Motor neuron (in vitro differentiated cells): ENCODE measurements around the gene FBLL1. TPM values are rescaled to one million over a fixed set of nuclear protein-coding genes. Genes with fewer than 3 reads are reported as not detected.
A peak's percentile ranks its signal among the peaks of the same experiment; 100 is the strongest.

ENCODE experiments used
- ATAC-seq, 8 experiments: fragments of 200-7000 bp; cut with Tn5 transposase; replicated peaks in 6 of 8; 2 replicates each; pipeline ENCODE4 v1.8.0; 2021; ENCODE audit warnings: mild to moderate bottlenecking in 8 of 8, moderate library complexity in 8 of 8
- H3K27ac ChIP-seq, 2 donors: fragments of 250-450 bp; sonication (Bioruptor Pico); 2 replicates each; pipeline ENCODE4 v1.9.0; 2021; ENCODE audit warnings: antibody characterized with exemption in 2 of 2, mild to moderate bottlenecking in 2 of 2, moderate library complexity in 1 of 2
- H3K4me1 ChIP-seq, 2 donors: fragments of 250-450 bp; sonication (Bioruptor Pico); replicated peaks in 1 of 2; 2 replicates each; pipeline ENCODE4 v1.6.1; 2021; ENCODE audit warnings: antibody characterized with exemption in 2 of 2, mild to moderate bottlenecking in 2 of 2, moderate library complexity in 1 of 2
- H3K4me3 ChIP-seq, 5 donors: fragments of 250-450 bp; sonication (Bioruptor Pico); 2 replicates each; pipeline ENCODE4 v1.9.0; 2021; ENCODE audit warnings: antibody characterized with exemption in 5 of 5, mild to moderate bottlenecking in 5 of 5, moderate library complexity in 4 of 5
- WGBS, 10 experiments: fragments of 450-650 bp; shearing (Covaris generic); methylation state at CpG; one replicate each; pipeline ENCODE4 v1.0.0; 2022; 5-methylcytosine and 5-hydroxymethylcytosine counted together
- in situ Hi-C, 9 experiments: fragments of 400-800 bp; cut with MboI; loops; one replicate each; pipeline ENCODE4 v1.15.0; 2021; ENCODE audit warnings: low sequenced_read_pairs in 9 of 9, low pct_unique_long_range_greater_than_20kb in 2 of 9; ENCODE audit not compliant: unreplicated experiment in 9 of 9
- total RNA-seq, 8 experiments: library from RNA; unstranded; fragments of 300-600 nt; gene quantifications; 2 replicates each; pipeline versions ENCODE4 v1.2.3 to v1.2.4, GENCODE V29; 2022

The FBLL1 gene
- total RNA-seq, result 10 to 100 TPM in 5 of 8 experiments, 1 to 10 TPM in 3; 4.7 to 65.8 (median 37.1) TPM

DNA sequence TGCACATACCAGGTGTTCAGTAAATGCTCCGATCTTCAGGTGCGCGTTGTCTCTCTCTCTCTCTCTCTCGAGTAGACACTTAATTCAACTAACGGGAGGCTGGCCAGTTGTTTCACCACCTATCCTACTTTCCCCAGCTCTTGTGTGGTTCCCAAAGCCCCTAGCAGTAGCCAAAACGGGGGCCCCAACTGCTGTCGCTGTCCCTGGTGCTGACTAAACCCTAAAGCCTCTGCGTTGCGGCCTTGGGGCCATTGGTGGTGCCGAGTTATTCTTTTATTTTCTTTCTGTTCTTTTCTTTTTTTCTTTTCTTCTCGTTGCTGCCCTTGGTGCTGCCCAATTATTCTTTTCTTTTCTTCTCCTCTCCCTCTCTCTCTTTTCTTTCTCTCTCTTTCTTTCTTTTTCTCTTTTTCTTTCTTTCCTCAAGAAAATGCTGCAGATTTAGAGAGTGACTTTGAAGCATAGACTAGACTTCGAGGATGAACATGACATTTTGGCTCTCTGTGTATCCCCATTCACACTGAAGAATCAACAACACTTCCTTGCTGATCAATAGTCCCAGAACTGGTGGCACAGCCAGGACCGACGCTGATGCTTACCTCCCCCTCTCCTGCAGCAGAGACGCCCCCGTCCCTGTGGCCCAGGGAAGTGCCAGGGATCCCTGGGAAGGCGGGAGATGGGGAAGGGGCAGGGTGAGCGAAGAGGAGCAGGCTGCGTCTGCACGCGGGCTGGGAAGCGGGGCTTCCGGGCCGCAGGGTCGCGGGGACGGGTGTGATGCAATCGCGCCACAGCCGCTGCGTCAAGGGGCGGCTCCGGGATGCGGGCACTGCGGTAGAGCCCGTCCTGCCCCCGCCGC, at the start of gene FBLL1:
TSS of gene FBLL1 (plus strand) at position 785 of the 853 bp plus-strand sequence. CDS start 200 bp downstream, outside the sequence.
- peaks cover 28 to 32% of the 10 kb centered on the region in 2 donors for H3K4me1 ChIP-seq
- ATAC-seq, result peak in 6 of 8 experiments; percentile 28 to 93 (median 91)
- in situ Hi-C loops, result no loop called here
- 5 to 40% (median 21%) methylated on average over 5 to 17 of the region's 38 CpGs for WGBS, 10 experiments
- peak within 1 kb of the TSS; percentile 56 to 78 (median 62) for H3K4me3 ChIP-seq
- peak within 1 kb of the TSS; percentile 91 for H3K27ac ChIP-seq

DNA sequence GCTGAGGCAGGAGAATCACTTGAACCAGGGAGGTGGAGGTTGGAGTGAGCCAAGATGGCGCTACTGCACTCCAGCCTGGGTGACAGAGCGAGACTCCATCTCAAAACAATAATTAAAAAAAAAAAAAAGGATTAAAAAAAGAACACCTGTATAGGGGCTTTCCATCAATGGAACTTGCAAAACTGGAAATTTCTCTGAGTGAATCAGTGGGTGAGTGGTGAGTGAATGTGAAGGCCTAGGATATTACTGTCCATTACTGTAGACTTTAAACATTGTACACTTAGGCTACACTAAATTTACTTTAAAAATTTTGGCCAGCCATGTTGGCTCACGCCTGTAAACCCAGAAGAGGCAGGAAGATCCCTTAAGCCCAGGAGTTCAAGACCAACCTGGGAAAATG, 48.5 kb upstream of the FBLL1 start:
- H3K27ac ChIP-seq, result no peak overlapping the region
- WGBS, 10 experiments, result 38 to 100% (median 79%) methylated on average over 1 to 3 of the region's 3 CpGs; no CpG with 5 or more reads in 1 of the 10 experiments
- H3K4me3 ChIP-seq, result no peak overlapping the region
- no peaks in the 10 kb centered on the region for H3K4me1 ChIP-seq
- ATAC-seq, result no peak
- in situ Hi-C loops, result loop anchor here in 1 of 9 experiments (25.0 kb wide), 1 partner anchor 193 kb away; the partner anchor contains the start of gene WWC1

DNA sequence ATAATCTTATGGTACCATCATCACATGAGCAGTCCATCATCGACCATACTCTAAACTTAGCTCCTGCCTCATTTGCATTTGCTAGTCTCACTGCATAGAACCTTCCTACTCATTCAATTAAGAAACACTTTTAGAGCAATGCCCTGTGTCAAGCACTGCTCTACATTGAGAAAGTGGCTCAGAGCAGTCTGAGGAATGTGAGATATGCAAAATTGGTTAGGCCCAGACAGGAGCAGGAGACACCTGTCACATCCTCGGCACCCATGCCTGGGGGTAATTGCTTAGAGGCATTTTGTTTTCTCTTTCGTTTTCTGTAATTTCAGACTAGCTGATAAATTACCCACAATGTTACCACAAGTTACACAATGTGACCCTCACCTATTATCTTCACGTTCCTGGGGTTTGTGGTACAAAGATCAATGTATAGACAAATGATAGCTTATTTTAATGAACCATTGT, 47.7 kb upstream of the FBLL1 start:
- 7 to 100% (median 74%) methylated on average over 1 to 4 of the region's 4 CpGs; no CpG with 5 or more reads in 1 of the 10 experiments for WGBS, 10 experiments
- no peak overlapping the region for H3K4me3 ChIP-seq
- no peak overlapping the region for H3K27ac ChIP-seq
- peak in 4 of 8 experiments; percentile 16 to 28 (median 18) for ATAC-seq
- in situ Hi-C loops, result loop anchor here in 1 of 9 experiments (25.0 kb wide), 1 partner anchor 194 kb away; the partner anchor contains the start of gene WWC1
- no peaks in the 10 kb centered on the region for H3K4me1 ChIP-seq

DNA sequence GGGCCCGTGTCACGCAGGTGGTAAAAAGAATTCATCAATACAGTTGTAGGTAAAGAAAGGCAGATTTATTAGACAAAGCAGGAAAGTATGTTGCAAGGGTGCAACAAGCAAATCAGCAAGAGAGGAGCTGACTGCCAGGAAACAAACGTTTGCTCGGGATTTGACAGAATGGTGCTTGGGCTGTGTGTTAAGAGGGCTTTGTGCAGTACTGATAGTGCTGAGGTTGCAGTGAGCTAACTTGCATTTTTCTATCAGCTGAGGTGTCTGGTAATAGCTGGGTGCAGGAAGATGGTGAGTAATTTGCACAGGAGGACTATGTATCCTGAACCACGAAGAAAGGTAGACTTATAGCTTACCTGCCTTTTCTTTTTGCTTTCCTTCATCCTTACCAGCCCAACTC, 46.7 kb upstream of the FBLL1 start:
- in situ Hi-C loops, result loop anchor here in 1 of 9 experiments (25.0 kb wide), 1 partner anchor 195 kb away; the partner anchor contains the start of gene WWC1
- no peak for ATAC-seq
- H3K27ac ChIP-seq, result no peak overlapping the region
- H3K4me3 ChIP-seq, result no peak overlapping the region
- 62 to 100% (median 84%) methylated on average over 1 to 5 of the region's 5 CpGs for WGBS, 10 experiments
- H3K4me1 ChIP-seq, result peaks cover 0 to 3% of the 10 kb centered on the region in 2 donors

DNA sequence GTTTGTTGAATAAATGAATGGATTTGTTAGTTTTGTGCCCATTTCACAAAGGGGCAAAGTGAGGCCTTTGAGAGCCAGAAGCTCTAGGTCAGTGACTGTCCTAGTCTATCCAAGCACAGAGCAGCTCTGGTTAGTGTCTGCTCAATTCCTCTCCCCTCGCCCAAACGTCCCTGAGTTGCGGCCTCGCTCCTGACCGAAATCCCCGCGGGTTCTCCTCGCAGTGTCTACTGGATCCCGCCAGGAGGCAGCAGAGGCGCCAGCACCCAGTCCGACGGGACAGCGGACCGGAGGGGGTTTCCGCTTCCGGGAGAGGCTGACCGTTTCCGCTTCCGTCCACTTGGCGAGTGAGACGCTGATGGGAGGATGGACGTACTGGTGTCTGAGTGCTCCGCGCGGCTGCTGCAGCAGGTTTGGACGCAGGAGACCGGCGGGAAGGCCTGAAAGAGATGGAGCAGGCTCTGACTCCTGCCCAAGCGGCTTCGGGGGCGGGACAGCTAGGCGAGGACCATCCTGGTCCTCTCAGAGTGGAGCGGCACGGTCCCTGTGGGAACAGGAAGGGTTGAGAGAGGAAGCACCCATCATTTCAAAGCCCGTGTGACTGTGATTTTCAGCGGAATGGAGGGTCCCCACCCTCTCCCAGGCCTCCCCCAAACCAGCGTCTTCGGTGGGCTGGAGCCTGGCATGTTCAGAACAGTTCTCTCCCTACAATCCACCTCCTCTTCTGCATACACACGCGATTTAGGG, 42.8 kb upstream of the FBLL1 start, which contains the start of gene RARS1:
TSS of gene RARS1 (plus strand) at position 336 of the 744 bp plus-strand sequence. CDS start at position 364, 28 bp downstream.
- in situ Hi-C loops, result loop anchor here in 1 of 9 experiments (25.0 kb wide), 1 partner anchor 199 kb away; the partner anchor contains the start of gene WWC1
- peak; percentile 96 to 99 (median 99) for ATAC-seq
- WGBS, 10 experiments, result 0 to 20% (median 1%) methylated on average over 2 to 27 of the region's 40 CpGs; no CpG with 5 or more reads in 2 of the 10 experiments
- Histone ChIP-seq H3K4me3 (peak within 1 kb of the TSS; percentile 83 to 98 (median 92)), H3K27ac (peak within 1 kb of the TSS; percentile 86 to 96), H3K4me1 (peaks cover 0 to 4% of the 10 kb centered on the region in 2 donors)

DNA sequence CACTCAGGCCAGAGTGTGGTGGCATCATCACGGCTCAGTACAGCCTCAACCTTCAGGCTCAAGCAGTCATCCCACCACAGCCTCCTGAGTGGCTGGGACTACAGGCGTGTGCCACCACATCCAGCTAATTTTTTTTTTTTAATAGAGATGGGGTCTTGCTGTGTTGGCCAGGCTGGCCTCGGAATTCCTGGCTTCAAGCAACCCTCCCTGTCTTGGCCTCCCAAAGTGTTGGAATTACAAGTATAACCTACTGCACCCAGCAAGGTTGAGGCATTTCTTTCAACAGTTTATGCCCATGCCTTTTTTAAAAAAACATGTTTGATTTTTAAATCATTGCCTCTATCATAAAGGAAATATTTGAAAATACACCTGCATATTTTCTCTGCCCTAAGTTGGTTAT, 40.0 kb upstream of the FBLL1 start:
- Histone ChIP-seq H3K4me1 (peaks cover 0 to 4% of the 10 kb centered on the region in 2 donors), H3K27ac (no peak overlapping the region), H3K4me3 (no peak overlapping the region)
- in situ Hi-C loops, result loop anchor here in 1 of 9 experiments (25.0 kb wide), 1 partner anchor 202 kb away; the partner anchor contains the start of gene WWC1
- 83 to 100% (median 100%) methylated on average over 1 to 2 of the region's 3 CpGs; no CpG with 5 or more reads in 6 of the 10 experiments for WGBS, 10 experiments
- no peak for ATAC-seq

DNA sequence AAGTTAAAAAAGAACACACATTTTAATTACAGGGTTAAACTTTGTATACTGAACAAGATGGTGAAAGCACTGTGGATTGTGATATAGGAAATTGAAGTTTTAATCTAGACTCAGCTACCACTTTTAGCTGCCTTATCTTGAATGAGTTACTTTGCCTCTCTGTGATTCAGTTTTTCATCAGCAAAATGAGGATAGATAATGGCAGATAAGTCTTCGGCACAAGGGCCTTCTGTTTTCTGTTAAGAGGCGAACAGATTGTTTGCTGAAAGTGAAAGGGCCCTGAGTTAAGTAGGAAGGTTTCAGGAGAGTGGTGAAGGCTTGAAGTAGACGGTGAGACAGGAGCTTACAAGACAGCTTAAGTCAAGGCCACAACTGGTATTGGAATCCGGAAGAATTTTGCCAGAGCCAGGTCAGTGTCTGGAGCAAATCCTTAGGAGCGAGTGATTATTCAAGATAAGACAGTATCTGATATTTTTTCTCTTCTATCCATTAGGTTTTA, 35.0 kb upstream of the FBLL1 start:
- ATAC-seq, result no peak

DNA sequence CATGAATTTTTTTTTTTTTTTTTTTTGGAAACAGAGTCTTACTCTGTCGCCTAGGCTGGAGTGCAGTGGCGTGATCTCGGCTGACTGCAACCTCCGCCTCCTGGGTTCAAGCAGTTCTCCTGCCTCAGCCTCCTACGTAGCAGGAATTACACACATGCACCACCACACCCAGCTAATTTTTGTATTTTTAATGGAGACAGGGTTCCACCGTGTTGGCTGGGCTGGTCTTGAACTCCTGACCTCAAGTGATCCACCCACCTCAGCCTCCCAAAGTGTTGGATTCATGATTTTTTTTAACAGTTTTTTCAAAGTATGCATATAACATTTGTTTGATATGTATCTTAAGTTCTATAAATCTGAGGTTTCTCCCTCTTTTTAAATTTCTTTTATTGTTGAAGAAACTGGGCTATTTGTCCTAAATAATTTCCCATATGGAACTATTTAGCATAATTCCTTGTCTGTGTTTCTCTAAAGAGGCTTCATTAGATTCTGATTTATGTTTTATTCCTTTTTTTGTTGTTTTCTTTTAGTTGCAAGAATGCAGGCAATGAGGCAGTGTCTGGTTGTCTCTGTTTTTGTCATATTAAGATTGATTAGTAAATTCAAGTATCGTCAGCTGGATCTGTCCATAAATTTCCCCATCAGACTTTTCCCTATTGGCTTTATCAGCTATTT, 26.4 kb upstream of the FBLL1 start:
- H3K27ac ChIP-seq, result no peak overlapping the region
- ATAC-seq, result peak in 2 of 8 experiments; percentile 79 to 87
- H3K4me3 ChIP-seq, result no peak overlapping the region
- in situ Hi-C loops, result no loop called here
- H3K4me1 ChIP-seq, result no peaks in the 10 kb centered on the region
- 55 to 100% (median 83%) methylated on average over 1 to 7 of the region's 7 CpGs for WGBS, 10 experiments

More for the DNA sequence above, 35.0 kb upstream of the FBLL1 start:
- Histone ChIP-seq H3K27ac (no peak overlapping the region), H3K4me3 (no peak overlapping the region), H3K4me1 (no peaks in the 10 kb centered on the region)
- WGBS, 10 experiments, result 90 to 100% (median 95%) methylated on average over 2 to 5 of the region's 5 CpGs; no CpG with 5 or more reads in 1 of the 10 experiments
- in situ Hi-C loops, result loop anchor here in 1 of 9 experiments (25.0 kb wide), 1 partner anchor 207 kb away; the partner anchor contains the start of gene WWC1

DNA sequence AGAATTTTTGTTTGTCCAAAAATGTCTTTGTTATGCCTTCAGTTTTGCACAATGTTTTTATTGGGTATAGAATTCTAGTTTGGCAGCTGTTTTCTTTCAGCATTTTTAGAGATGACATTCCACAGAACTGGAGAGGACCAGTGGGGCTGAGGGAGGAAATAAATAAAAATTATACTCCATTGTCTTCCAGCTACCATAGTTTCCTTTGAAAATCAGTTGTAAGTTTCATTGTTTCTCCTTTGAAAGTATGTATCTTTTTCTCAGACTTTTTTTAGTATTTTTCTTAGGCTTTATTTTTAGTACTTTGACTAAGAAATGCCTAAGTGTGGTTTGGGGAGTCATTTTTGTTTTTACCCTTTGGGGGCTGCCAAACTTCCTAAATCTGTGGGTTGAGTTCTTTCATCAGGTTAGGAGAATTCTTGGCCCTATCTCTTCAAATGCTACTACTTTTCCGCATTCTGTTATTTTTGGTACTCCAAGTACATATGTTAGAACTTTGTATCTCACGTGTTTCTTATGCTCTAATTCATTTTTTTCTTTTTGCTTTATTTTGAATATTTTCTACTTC, 15.2 kb upstream of the FBLL1 start:
- H3K27ac ChIP-seq, result no peak overlapping the region
- ATAC-seq, result no peak
- no peak overlapping the region for H3K4me3 ChIP-seq
- H3K4me1 ChIP-seq, result no peaks in the 10 kb centered on the region
- in situ Hi-C loops, result no loop called here
- 94 to 100% (median 99%) methylated on average over 1 to 2 of the region's 2 CpGs for WGBS, 10 experiments

DNA sequence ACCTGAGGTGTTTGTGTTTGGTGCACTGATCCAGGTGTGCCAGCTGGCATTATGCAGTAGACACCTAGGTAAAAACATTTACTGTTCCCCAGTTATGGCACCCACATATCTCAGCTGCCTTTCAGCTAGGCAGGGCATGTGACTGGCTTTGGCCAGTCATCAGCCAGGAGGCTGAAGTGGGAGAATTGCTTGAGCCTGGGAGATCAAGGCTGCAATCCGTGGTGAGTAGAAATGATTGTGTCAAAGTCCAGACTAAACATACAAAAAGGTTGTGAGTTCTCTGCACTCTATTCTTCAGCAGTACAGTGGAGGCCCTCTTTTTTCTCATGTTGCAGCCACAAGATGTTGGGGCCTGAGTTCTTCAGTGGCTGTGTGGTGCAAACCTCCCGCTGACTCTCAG, 3.2 kb upstream of the FBLL1 start:
- Histone ChIP-seq H3K4me3 (no peak overlapping the region), H3K4me1 (peaks cover 12 to 15% of the 10 kb centered on the region in 2 donors), H3K27ac (no peak overlapping the region)
- ATAC-seq, result no peak
- 64 to 100% (median 100%) methylated on average over 1 to 2 of the region's 2 CpGs; no CpG with 5 or more reads in 3 of the 10 experiments for WGBS, 10 experiments
- in situ Hi-C loops, result no loop called here

DNA sequence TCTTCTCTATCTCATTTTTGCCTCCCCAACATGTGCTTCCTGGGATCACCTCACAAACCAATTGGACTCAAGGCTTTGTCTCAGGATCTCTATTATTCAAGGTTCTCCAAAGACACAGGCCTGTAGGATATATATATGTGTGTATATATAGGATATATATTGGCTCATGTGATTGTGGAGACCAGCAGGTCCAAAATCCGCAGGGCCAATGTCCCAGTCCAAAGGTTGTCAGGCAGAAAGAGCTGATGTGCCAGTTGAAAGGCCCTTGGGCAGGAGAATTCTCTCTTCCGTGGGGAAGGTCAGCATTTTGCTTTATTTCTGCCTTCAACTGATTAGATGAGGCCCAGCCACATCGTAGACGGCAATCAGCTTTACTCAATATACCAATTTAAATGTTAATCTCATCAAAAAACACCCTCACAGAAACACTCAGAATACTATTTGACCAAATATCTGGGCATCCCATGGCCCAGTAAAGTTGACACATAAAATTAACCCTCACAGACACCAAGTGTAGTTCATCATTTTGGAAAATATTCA, 1.3 kb upstream of the FBLL1 start:
- peaks cover 28 to 31% of the 10 kb centered on the region in 2 donors for H3K4me1 ChIP-seq
- no peak for ATAC-seq
- in situ Hi-C loops, result no loop called here
- WGBS, 10 experiments, result 72 to 100% (median 100%) methylated on average over 1 to 4 of the region's 4 CpGs; no CpG with 5 or more reads in 3 of the 10 experiments
- H3K27ac ChIP-seq, result no peak overlapping the region
- no peak overlapping the region for H3K4me3 ChIP-seq
